Astrocyte of the cerebellum (primary cell): ENCODE results near the gene CUL7.

Experiments used
- DNase-seq: peaks from one replicate; pipeline ENCODE4 v3.0.0-alpha.2; 2011; ENCODE audit warnings: low read depth
- H3K4me3 ChIP-seq: 2 replicates; pipeline ENCODE4 v1.5.1; 2011; ENCODE audit warnings: mild to moderate bottlenecking, low read depth, low read length, moderate library complexity
- CTCF ChIP-seq: IDR thresholded peaks from 2 replicates; pipeline ENCODE4 v1.5.1; 2012; ENCODE audit warnings: low read length, low read depth, moderate library complexity, mild to moderate bottlenecking; ENCODE audit errors: missing control alignments
- in situ Hi-C: cut with HindIII; loops from 2 replicates; pipeline ENCODE4 v1.10.0; 2017; ENCODE audit warnings: low sequenced_read_pairs

The CUL7 gene

GRCh38 chr6:43070028-43070632 is 16.5 kb upstream of the CUL7 start:
- no peak for DNase-seq
- in situ Hi-C loops = no loop called here
- H3K4me3 ChIP-seq = no peak overlapping the region
- TF ChIP-seq CTCF = peak; percentile 63

DNA sequence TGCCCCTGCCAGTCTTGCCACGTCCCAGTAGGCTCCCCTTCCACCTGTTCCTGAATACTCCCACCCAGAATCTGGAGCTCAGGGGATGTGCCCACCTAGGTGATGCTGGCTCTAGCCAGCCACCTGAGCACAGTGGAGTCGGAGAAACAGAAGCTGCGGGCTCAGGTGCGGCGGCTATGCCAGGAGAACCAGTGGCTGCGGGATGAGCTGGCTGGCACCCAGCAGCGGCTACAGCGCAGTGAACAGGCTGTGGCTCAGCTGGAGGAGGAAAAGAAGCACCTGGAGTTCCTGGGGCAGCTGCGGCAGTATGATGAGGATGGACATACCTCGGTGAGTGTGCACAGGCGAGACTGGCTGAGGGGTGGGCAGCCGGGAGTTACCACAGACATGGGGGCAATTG is 9.2 kb upstream of the CUL7 start:
- no peak for TF ChIP-seq CTCF
- no peak overlapping the region for H3K4me3 ChIP-seq
- in situ Hi-C loops = no loop called here
- no peak for DNase-seq

GRCh38 chr6:43061861-43062260 is 8.2 kb upstream of the CUL7 start:
- in situ Hi-C loops = no loop called here
- H3K4me3 ChIP-seq = no peak overlapping the region
- no peak for TF ChIP-seq CTCF
- no peak for DNase-seq

GRCh38 chr6:43060755-43061633 is 7.3 kb upstream of the CUL7 start:
- peak overlapping the region; percentile 83 for H3K4me3 ChIP-seq
- no peak for DNase-seq
- TF ChIP-seq CTCF = no peak
- in situ Hi-C loops = no loop called here

GRCh38 chr6:43060034-43060754 is 6.5 kb upstream of the CUL7 start:
- H3K4me3 ChIP-seq = peak overlapping the region; percentile 83
- DNase-seq = no peak
- in situ Hi-C loops = no loop called here
- TF ChIP-seq CTCF = no peak

DNA sequence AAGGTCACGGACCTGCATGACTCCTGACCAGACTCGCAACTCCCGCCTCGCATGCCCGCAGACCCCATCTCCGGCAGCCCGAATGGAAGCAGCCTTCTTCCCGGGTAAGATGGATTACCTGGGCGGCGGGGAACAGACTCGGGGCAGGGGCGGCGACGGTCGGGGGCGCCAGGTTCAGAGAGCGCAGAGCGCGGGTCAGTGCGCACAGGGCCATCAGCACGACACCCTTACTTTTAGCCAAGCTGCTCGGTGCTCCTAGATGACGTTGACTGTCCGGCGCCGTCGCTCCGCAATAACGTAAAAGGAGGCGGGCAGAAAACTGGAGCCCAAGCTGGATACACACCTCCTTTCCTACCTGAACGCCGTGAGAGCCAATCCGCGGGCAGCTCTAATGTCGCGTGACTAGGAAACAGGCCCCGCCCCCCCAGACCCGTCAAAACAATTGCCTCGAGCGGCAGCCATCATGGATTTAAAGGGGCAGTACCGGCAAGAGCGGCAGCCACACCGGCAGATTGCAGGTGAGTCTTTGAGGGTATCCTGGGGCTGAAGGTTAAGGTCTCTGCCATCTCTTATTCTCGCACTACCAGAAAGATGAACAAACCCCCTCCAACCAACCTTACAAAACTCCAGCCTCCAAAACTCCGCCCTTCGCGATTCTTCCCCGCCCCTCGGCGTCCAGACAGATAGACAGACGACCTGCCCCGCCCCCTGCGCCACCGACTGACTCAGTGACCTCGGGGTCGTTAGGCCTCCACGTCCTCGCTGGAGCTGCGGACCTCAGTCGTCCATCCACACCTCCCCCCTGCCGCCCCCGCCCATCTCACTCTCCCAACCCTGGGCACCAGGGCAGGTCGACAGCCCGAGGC is 5.8 kb upstream of the CUL7 start, which contains the start of the genes KLC4 and MRPL2:
Gene KLC4 (plus strand): TSS at position 464 of the 866 bp plus-strand sequence. CDS start 1,705 bp downstream, outside the sequence.
Gene MRPL2 (minus strand): TSS at position 267 of the 866 bp plus-strand sequence. CDS start 53 bp downstream, at position 214.
- TF ChIP-seq CTCF = no peak
- in situ Hi-C loops = no loop called here
- peak within 1 kb of the TSS; percentile 83 for H3K4me3 ChIP-seq

More for the DNA sequence above, 5.8 kb upstream of the CUL7 start, which contains the start of the genes KLC4 and MRPL2:
- peak; percentile 98 for DNase-seq
